ENCODE results near the gene MLLT10. TPM values are rescaled to one million over a fixed set of nuclear protein-coding genes. Genes with fewer than 3 reads are reported as not detected.

Gene MLLT10
- total RNA-seq, 1 experiment from 2014 or later, result 72.3 TPM

DNA sequence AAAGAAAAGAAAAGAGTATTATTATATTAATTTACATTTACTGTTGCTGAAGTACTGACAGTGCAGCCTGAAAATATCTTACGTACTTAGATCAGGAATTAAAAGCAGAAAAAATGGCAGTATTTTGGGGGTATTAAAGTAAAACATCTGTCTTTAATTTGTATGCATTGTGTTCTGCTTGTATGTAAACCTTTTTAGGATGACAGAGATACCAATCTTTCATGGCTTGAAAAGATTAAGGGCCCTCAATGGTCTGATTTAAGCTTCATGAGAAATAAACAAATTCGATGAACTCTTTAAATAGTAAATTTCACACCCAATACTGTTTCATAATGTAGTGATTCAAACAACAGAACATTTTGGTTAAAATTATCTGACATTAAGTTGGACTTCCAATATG is 116.3 kb downstream of the MLLT10 start:
- H3K9me3 ChIP-seq (ENCODE audit: control insufficient read depth, low read depth, low read length), result no peaks in the 10 kb centered on the region
- H3K23ac ChIP-seq (ENCODE audit: insufficient read length, low read depth, low read length), result no peak overlapping the region
- H3K79me2 ChIP-seq (ENCODE audit: insufficient read depth, low read length), result no peaks in the 10 kb centered on the region; the same call in 1 of the 2 replicates
- H3K56ac ChIP-seq (ENCODE audit: insufficient read length, low read depth, low read length), result no peak overlapping the region
- no peak overlapping the region for H2BK20ac ChIP-seq (ENCODE audit: low read depth, low read length, poor library complexity, severe bottlenecking)
- H2BK5ac ChIP-seq (ENCODE audit: insufficient read length, low read length), result no peak overlapping the region
- H3K27ac ChIP-seq (ENCODE audit: insufficient read length, low read depth, low read length), result no peak overlapping the region
- H3K79me1 ChIP-seq (ENCODE audit: insufficient read depth, low read depth, low read length, poor library complexity, severe bottlenecking), result peaks cover 6% of the 10 kb centered on the region
- no peaks in the 10 kb centered on the region for H3K9me3 Mint-ChIP-seq
- no peak overlapping the region for H2AFZ ChIP-seq (ENCODE audit: low read length)
- no peaks in the 10 kb centered on the region for H3K4me1 ChIP-seq (ENCODE audit: insufficient read depth, low read length)
- H4K91ac ChIP-seq (ENCODE audit: insufficient read length, low read depth, low read length), result no peak overlapping the region
- H3K36me3 Mint-ChIP-seq (ENCODE audit: insufficient read depth in 1 of 3, low read depth in 3 of 3), result peaks cover 8 to 31% (median 21%) of the 10 kb centered on the region in 3 experiments; a peak in 6 of 7 replicates
- no peak overlapping the region for H3T11ph ChIP-seq (ENCODE audit: low read length)
- H3K27me3 Mint-ChIP-seq (ENCODE audit: low read depth), result no peaks in the 10 kb centered on the region
- DNase-seq, result no peak
- H2BK120ac ChIP-seq (ENCODE audit: low read depth, low read length, poor library complexity, severe bottlenecking), result no peak overlapping the region
- no peak overlapping the region for H4K5ac ChIP-seq (ENCODE audit: insufficient read length, low read depth, low read length)
- H3K4me3 Mint-ChIP-seq, result no peak overlapping the region
- no peak overlapping the region for H4K8ac ChIP-seq (replicated peaks; ENCODE audit: insufficient read length, low read depth, low read length)
- H3K27me3 ChIP-seq (ENCODE audit: insufficient read depth, low read length), result no peaks in the 10 kb centered on the region
- no peaks in the 10 kb centered on the region; a peak in 1 of 4 replicates for H3K4me1 Mint-ChIP-seq
- no peaks in the 10 kb centered on the region for H3K23me2 ChIP-seq (ENCODE audit: insufficient read length, low read depth, low read length, poor library complexity, severe bottlenecking)
- H3K4me2 ChIP-seq (ENCODE audit: insufficient read depth, insufficient read length, low read length), result no peak overlapping the region
- no CpG with 5 or more reads among the region's 2 CpGs for WGBS (ENCODE audit: extremely low coverage, insufficient read length, low lambda C conversion rate)
- no peak overlapping the region for H3K27ac Mint-ChIP-seq
- H3K18ac ChIP-seq (ENCODE audit: insufficient read length, low read depth, low read length), result no peak overlapping the region
- H3K4ac ChIP-seq (ENCODE audit: low read depth, low read length), result no peak overlapping the region
- no peak overlapping the region for H2BK12ac ChIP-seq (ENCODE audit: insufficient read length, low read depth, low read length)
- TF ChIP-seq, protein P1, sequence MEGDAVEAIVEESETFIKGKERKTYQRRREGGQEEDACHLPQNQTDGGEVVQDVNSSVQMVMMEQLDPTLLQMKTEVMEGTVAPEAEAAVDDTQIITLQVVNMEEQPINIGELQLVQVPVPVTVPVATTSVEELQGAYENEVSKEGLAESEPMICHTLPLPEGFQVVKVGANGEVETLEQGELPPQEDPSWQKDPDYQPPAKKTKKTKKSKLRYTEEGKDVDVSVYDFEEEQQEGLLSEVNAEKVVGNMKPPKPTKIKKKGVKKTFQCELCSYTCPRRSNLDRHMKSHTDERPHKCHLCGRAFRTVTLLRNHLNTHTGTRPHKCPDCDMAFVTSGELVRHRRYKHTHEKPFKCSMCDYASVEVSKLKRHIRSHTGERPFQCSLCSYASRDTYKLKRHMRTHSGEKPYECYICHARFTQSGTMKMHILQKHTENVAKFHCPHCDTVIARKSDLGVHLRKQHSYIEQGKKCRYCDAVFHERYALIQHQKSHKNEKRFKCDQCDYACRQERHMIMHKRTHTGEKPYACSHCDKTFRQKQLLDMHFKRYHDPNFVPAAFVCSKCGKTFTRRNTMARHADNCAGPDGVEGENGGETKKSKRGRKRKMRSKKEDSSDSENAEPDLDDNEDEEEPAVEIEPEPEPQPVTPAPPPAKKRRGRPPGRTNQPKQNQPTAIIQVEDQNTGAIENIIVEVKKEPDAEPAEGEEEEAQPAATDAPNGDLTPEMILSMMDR (conservative IDR thresholded peaks at IDR 0.05), result no peak
- H3K14ac ChIP-seq (ENCODE audit: insufficient read depth, low read length), result no peak overlapping the region
- H2BK15ac ChIP-seq (ENCODE audit: low read depth, low read length), result no peak overlapping the region
- H2AK5ac ChIP-seq (ENCODE audit: insufficient read length, low read length), result no peak overlapping the region
- no peaks in the 10 kb centered on the region for H4K20me1 ChIP-seq (ENCODE audit: control insufficient read depth, insufficient read depth, insufficient read length)
- no peak overlapping the region for H3K9ac ChIP-seq (ENCODE audit: extremely low read depth, insufficient read length, low read length)
